ENCODE results near the gene ARHGAP1.

Gene ARHGAP1

GRCh38 chr11:46700241-46701077 lies at the start of gene ARHGAP1, which contains the start of gene ZNF408:
TSS of gene ARHGAP1 (minus strand) at chr11:46700619. CDS start at chr11:46696107, 4,512 bp downstream.
TSS of gene ZNF408 (plus strand) at chr11:46701031. CDS start at chr11:46701048, 17 bp downstream.
- peak; percentile 95 for DNase-seq

- DNase-seq: no peak
These were observed 46.7 kb upstream of the ARHGAP1 start for GRCh38 chr11:46747150-46747549.

- DNase-seq: no peak
These were observed 45.6 kb upstream of the ARHGAP1 start for GRCh38 chr11:46745995-46746394.

GRCh38 chr11:46745328-46745727 lies 44.9 kb upstream of the ARHGAP1 start:
- DNase-seq: no peak

- DNase-seq: no peak
These were observed 43.4 kb upstream of the ARHGAP1 start for GRCh38 chr11:46743693-46744339.

- no peak for DNase-seq
These were observed 42.6 kb upstream of the ARHGAP1 start for GRCh38 chr11:46743043-46743442.

GRCh38 chr11:46741600-46742484 lies 41.4 kb upstream of the ARHGAP1 start:
- DNase-seq: no peak

- no peak for DNase-seq
These were observed 38.5 kb upstream of the ARHGAP1 start for GRCh38 chr11:46738887-46739286.

GRCh38 chr11:46737699-46738098 lies 37.3 kb upstream of the ARHGAP1 start:
- no peak for DNase-seq

- DNase-seq: no peak
These were observed 36.2 kb upstream of the ARHGAP1 start for GRCh38 chr11:46736615-46737014.

GRCh38 chr11:46736146-46736545 lies 35.7 kb upstream of the ARHGAP1 start:
- DNase-seq: no peak

- no peak for DNase-seq
These were observed 32.8 kb upstream of the ARHGAP1 start for GRCh38 chr11:46733234-46733633.

- DNase-seq: no peak
These were observed 31.1 kb upstream of the ARHGAP1 start for GRCh38 chr11:46731545-46731944.

- DNase-seq: no peak
These were observed 28.9 kb upstream of the ARHGAP1 start for GRCh38 chr11:46729110-46730027.

- no peak for DNase-seq
These were observed 28.2 kb upstream of the ARHGAP1 start for GRCh38 chr11:46728659-46729040.

- DNase-seq: no peak
These were observed 27.7 kb upstream of the ARHGAP1 start for GRCh38 chr11:46727952-46728658.

- no peak for DNase-seq
These were observed 25.9 kb upstream of the ARHGAP1 start for GRCh38 chr11:46726206-46726862.

- no peak for DNase-seq
These were observed 25.2 kb upstream of the ARHGAP1 start for GRCh38 chr11:46725338-46726205.

- no peak for DNase-seq
These were observed 23.7 kb upstream of the ARHGAP1 start for GRCh38 chr11:46724088-46724487.

- DNase-seq: no peak
These were observed 22.9 kb upstream of the ARHGAP1 start for GRCh38 chr11:46723359-46723680.

Measured in NCI-H2081 treated with DMSO at 0.1 percent for 48 hours (cell line).